A673 (cell line): ENCODE data around the gene EIPR1. TPM values are rescaled to one million over a fixed set of nuclear protein-coding genes. Genes with fewer than 3 reads are reported as not detected.

ENCODE experiments used
- BruUV-seq: library from RNA; stranded (reverse); fragments of 400-500 nt; replicated peaks from 2 replicates; lab custom pipeline; 2021; lab: Mats Ljungman, UMichigan
- CTCF ChIA-PET: fragments of 300-600 bp; sonication (Branson Sonifier 250); formaldehyde crosslinking; loops from one replicate; lab custom pipeline; 2022; ENCODE audit warnings: antibody characterized with exemption; lab: Charles Lee
- POLR2A ChIA-PET: fragments of 300-600 bp; sonication (Branson Sonifier 250); formaldehyde crosslinking; loops from one replicate; lab custom pipeline; 2022; ENCODE audit warnings: antibody characterized with exemption; ENCODE audit not compliant: low non-redundant PET; lab: Charles Lee
- DNase-seq: peaks from one replicate; pipeline ENCODE4 v3.0.0-alpha.2; 2015; ENCODE audit warnings: low spot score
- H3K27ac ChIP-seq: fragments of 200-600 bp; sonication (generic); 2 replicates; pipeline ENCODE4 v1.5.1; 2016; ENCODE audit warnings: mixed run types, low read depth, mild to moderate bottlenecking, mixed read lengths, antibody characterized with exemption, low read length; ENCODE audit not compliant: poor library complexity, severe bottlenecking
- H3K27me3 ChIP-seq: fragments of 200-600 bp; sonication (generic); replicated peaks from 2 replicates; pipeline ENCODE4 v1.6.1; 2017; ENCODE audit warnings: mixed run types, low read depth, mild to moderate bottlenecking, mixed read lengths, antibody characterized with exemption, low read length; ENCODE audit not compliant: insufficient read depth, poor library complexity
- H3K36me3 ChIP-seq: fragments of 200-600 bp; sonication (generic); 2 replicates; pipeline ENCODE4 v1.6.1; 2016; ENCODE audit warnings: mixed run types, mild to moderate bottlenecking, mixed read lengths, antibody characterized with exemption, low read length; ENCODE audit not compliant: insufficient read depth, poor library complexity, severe bottlenecking
- H3K4me1 ChIP-seq: fragments of 200-600 bp; sonication (generic); 2 replicates; pipeline ENCODE4 v1.6.1; 2017; ENCODE audit warnings: mixed run types, mild to moderate bottlenecking, mixed read lengths, antibody characterized with exemption, low read length; ENCODE audit not compliant: insufficient read depth, poor library complexity, severe bottlenecking
- H3K4me3 ChIP-seq: fragments of 200-600 bp; sonication (generic); 2 replicates; pipeline ENCODE4 v1.5.1; 2016; ENCODE audit warnings: low read depth, mixed run types, mild to moderate bottlenecking, mixed read lengths, low read length; ENCODE audit not compliant: poor library complexity, severe bottlenecking
- H3K9me3 ChIP-seq: fragments of 200-600 bp; sonication (generic); 2 replicates; pipeline ENCODE4 v1.6.1; 2016; ENCODE audit warnings: mixed run types, low read depth, mild to moderate bottlenecking, mixed read lengths, antibody characterized with exemption, low read length; ENCODE audit not compliant: poor library complexity, severe bottlenecking
- EZH2 ChIP-seq: fragments of 200-600 bp; sonication (generic); IDR thresholded peaks from 2 replicates; pipeline ENCODE4 v1.6.1; 2017; ENCODE audit warnings: borderline replicate concordance, low read depth, mild to moderate bottlenecking, mixed read lengths, antibody characterized with exemption, low read length; ENCODE audit not compliant: poor library complexity, severe bottlenecking
- intact Hi-C: fragments of 100-400 bp; cut with micrococcal nuclease; formaldehyde crosslinking; loops from one replicate; pipeline ENCODE4 v1.10.0; 2022; ENCODE audit not compliant: unreplicated experiment
- total RNA-seq: library from RNA; stranded (reverse); gene quantifications from 2 replicates; pipeline ENCODE4 v1.2.3, GENCODE V29; 2021
- TF ChIP-seq, protein P1 (sequence below): fragments of 300-800, 200-600 bp; sonication (generic); conservative IDR thresholded peaks from 2 replicates; pipeline ENCODE4 v1.5.1; 2017; ENCODE audit warnings: low read depth, mild to moderate bottlenecking, antibody characterized with exemption, low read length, moderate library complexity, mixed read lengths

The EIPR1 gene
- total RNA-seq, 1 experiment from 2014 or later = 37.0 TPM

DNA sequence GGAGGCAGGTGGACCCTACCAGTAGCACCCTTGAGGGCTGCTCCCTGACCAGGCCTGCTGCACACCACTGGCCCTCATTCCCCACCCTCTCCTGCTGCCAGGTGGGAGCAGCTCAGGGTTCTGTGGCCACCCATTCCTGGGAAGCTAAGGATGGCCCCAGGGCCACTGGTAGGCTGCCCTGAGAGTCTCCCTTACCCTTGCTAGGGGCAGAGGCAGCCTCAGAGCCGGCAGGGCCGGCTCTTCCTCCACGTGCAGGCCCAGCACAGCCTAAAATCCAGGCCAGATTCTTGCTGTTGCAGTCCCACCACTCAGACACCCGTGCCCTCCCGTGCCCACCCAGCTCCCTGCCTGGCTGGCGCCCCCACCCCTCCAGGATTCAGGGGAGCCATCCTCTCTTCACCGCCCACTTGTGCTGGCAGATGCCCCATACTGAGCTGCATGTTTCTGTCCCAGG is 199.0 kb downstream of the EIPR1 start:
- Histone ChIP-seq H3K4me3 (no peak overlapping the region), H3K27me3 (no peaks in the 10 kb centered on the region), H3K27ac (no peak overlapping the region), H3K9me3 (no peaks in the 10 kb centered on the region), H3K4me1 (peaks cover 9% of the 10 kb centered on the region), H3K36me3 (no peaks in the 10 kb centered on the region)
- ChIA-PET CTCF (interaction anchor here (0.6 to 1.5 kb wide), 2 partner anchors 105 to 283 kb away, joined by 4 to 6 read pairs; no protein-coding TSS in a partner anchor), POLR2A (no interaction called here)
- DNase-seq = no peak
- BruUV-seq = no TSS peak
- TF ChIP-seq, protein P1, sequence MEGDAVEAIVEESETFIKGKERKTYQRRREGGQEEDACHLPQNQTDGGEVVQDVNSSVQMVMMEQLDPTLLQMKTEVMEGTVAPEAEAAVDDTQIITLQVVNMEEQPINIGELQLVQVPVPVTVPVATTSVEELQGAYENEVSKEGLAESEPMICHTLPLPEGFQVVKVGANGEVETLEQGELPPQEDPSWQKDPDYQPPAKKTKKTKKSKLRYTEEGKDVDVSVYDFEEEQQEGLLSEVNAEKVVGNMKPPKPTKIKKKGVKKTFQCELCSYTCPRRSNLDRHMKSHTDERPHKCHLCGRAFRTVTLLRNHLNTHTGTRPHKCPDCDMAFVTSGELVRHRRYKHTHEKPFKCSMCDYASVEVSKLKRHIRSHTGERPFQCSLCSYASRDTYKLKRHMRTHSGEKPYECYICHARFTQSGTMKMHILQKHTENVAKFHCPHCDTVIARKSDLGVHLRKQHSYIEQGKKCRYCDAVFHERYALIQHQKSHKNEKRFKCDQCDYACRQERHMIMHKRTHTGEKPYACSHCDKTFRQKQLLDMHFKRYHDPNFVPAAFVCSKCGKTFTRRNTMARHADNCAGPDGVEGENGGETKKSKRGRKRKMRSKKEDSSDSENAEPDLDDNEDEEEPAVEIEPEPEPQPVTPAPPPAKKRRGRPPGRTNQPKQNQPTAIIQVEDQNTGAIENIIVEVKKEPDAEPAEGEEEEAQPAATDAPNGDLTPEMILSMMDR = no peak
- TF ChIP-seq EZH2 = no peak
- intact Hi-C loops = loop anchor here (1.0 kb wide), 1 partner anchor 125 kb away; no protein-coding TSS in a partner anchor

DNA sequence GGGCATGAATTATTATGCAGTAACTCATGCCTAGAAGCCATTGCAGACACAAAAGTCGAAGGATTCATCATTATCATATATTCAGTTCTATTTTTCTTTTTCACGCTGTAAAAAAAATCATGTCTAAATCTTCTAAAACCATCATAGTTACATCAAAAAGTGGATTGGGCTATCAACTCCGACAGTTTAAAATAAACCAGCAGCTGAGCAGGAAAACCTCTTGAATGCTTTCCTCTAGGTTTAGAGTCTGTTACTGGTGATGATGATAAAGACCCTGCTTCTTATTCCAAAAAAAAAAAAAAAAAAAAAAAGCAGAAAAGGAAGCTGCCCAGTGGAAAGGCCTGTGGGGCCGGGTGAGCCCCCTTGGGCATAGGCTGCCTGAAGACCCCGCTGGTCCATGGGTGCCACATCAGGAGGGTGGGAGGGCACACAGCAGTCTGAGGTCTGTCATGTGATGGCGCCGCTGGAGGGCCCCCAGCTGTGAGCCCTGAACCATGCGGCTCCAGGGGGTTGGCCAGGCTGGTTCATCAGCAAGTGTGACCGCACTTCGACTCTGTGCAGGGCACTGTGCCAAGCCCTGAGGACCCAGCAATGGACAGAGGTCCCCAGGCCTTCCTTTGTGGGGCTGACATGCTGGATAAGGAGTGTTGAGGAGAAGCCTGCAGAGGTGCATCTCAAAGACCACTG is 199.6 kb downstream of the EIPR1 start:
- TF ChIP-seq, protein P1 = no peak
- no peak for TF ChIP-seq EZH2
- Histone ChIP-seq H3K4me3 (no peak overlapping the region), H3K27ac (no peak overlapping the region), H3K9me3 (no peaks in the 10 kb centered on the region), H3K4me1 (peaks cover 9% of the 10 kb centered on the region), H3K36me3 (no peaks in the 10 kb centered on the region), H3K27me3 (no peaks in the 10 kb centered on the region)
- intact Hi-C loops = no loop called here
- BruUV-seq = no TSS peak
- ChIA-PET CTCF (interaction anchor here (0.6 to 1.5 kb wide), 2 partner anchors 105 to 284 kb away, joined by 4 to 6 read pairs; no protein-coding TSS in a partner anchor), POLR2A (no interaction called here)
- DNase-seq = no peak

DNA sequence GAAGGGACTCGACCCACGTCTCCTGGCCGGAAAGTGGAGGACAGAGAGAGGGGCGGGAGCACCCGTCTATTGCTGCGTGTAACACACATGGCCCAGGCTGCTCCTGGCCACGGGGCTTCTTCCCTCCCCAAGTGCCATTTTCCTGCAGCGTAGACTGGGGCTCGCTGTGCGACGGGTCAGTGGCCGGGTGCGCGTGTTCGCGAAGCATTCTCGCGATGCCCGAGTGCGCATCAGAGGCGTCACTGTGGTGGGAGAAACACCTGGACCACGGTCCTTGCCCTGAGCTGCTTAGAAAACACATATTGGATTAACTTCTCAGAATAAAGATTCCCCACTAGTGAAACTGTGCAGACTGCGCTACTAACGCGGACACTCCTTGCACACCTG is 200.8 kb downstream of the EIPR1 start:
- TF ChIP-seq, protein P1 = no peak
- TF ChIP-seq EZH2 = no peak
- Histone ChIP-seq H3K36me3 (no peaks in the 10 kb centered on the region), H3K4me1 (peaks cover 9% of the 10 kb centered on the region), H3K27ac (no peak overlapping the region), H3K4me3 (no peak overlapping the region), H3K9me3 (no peaks in the 10 kb centered on the region), H3K27me3 (no peaks in the 10 kb centered on the region)
- intact Hi-C loops = no loop called here
- BruUV-seq = no TSS peak
- ChIA-PET POLR2A (no interaction called here), CTCF (no interaction called here)
- DNase-seq = no peak
